Kidney capillary endothelial cell (primary cell): ENCODE measurements around the gene DSC3.
A peak's percentile ranks its signal among the peaks of the same experiment; 100 is the strongest.

ENCODE experiments used
- DNase-seq: peaks from one replicate; pipeline ENCODE4 v3.0.0-alpha.2; 2018; ENCODE audit warnings: low spot score

The DSC3 gene

GRCh38 chr18:31042406-31043181 lies at the start of gene DSC3:
TSS of gene DSC3 (minus strand) at chr18:31042742. CDS start at chr18:31042660, 82 bp downstream.
- no peak for DNase-seq

- DNase-seq, result no peak
Measured at GRCh38 chr18:31091350-31091749, 48.8 kb upstream of the DSC3 start.

DNA sequence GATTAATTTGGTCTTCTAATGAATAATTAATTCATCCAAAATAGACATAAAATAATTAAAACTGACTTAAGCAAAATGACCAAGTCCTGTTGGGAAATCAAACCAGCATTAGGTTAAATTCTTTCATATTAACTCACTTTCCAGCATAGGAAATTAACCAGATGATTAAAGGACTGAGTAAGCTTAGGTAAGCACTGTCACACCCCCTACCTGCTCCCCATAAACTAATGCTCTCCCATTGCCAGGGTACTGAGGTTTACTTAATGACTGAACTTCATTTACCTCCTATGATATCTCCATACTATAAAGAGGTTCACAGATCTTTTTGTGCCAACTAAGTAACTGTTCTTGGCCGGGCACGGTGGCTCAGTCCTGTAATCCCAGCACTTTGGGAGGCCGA lies 46.0 kb upstream of the DSC3 start:
- DNase-seq, result no peak

DNA sequence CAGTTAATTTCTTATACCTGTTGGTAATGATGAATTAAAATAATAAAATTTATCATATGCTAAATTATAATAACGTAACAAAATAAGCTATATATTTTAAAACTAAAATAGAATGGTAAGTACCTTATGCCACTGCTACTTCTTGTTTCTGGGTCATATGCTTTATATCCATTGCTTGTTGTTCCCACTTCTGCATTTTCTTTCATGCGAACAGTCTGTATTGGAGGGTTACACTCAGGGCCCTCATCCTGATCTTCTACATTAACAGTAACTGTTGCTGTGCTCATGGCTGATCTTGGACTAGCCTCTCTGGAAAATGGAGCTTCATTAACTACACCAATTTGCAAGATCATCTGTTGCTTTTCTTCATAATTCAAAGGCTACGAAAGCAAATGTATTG lies 37.4 kb upstream of the DSC3 start:
- no peak for DNase-seq

DNA sequence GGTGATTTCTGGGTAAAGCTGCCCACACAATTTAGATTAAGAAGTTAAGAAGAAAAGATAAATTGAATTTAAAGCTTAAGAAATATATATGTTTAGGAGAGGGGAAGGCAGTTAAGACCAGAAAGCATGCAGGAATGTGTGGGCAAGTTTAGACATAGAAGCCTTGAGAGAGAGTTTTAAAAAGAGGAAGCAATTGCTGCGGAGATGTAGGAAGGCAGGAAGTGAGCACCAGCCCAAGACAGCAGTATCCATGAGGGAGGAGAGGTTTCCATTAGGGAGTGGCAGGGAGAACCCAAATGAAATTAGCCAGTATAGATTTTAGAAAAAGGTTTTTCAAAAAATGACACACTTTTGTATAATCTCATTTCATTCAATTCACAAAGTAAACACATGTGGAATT lies 35.3 kb upstream of the DSC3 start:
- DNase-seq, result no peak

DNA sequence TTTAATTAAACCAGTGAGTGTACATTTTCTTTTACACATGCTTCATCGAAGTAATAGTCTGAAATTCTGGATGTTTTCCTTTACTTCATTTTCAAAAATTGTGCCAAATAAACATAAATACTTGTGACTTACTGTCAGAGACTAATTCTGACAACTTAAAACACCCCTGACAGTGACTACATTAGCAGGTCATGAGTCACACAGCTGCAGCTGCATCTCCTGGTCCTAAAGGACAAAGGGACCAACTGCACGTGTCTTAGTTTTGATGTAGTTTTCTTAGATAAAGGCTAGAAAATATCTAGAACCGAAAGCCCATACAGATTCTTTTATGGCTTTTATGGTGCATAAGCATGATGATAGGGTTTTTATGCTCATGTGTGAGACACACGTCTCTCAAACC lies 29.6 kb upstream of the DSC3 start:
- no peak for DNase-seq

- DNase-seq, result no peak
Measured at GRCh38 chr18:31070206-31070605, 27.7 kb upstream of the DSC3 start.

DNA sequence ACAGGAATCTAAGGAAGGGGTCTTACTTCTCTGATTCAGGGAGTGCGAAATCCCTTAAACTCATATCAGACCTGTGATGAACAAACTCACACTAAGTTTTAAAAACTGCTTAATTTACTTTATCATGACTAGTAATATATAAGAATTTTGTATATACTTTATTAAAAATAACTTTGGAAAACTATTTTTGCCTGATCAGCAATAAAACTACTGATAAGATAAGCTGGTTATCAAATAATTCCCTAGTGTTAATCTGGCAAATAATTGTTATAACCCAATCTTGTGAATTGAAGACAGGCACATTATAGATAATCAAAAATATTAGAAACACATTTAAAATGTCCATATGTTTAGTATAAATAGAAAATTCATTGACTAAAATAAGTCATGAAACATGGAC lies 23.7 kb upstream of the DSC3 start:
- DNase-seq, result no peak

DNA sequence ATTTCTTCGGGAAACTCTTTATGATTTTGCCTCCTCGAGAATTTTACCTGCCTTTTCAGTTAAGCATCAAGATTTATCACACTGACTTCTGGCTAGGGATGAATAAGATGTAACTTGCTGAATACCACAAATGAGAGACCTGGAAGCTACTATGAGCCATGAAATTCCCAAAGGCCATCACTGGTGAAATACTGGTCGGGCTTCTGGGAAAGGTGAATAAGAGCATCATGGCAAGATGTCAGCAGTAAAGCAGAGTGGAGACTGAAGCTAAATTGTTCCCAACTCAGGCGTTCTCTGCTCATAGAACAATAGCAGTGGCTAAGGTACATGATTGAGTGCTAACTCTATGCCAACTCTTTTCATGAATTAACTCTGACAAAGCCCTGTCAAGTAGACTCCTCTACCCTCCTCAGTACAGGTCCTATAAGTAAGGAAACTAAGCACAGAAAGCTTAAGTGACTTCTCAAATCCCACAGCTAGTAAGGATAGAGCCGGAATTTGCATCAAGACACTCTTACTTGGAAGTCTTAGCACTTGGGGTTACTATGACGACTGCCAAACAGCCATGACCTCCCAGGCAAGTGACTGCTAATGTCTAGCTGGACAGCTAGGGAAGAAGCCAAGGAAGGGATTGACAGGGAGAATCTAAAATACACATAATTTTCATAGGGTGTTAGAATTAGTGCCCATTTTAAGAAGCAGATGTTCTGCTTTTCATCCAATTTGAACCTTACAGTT lies 22.7 kb upstream of the DSC3 start:
- DNase-seq, result no peak

GRCh38 chr18:31064130-31064529 lies 21.6 kb upstream of the DSC3 start:
- DNase-seq, result no peak

DNA sequence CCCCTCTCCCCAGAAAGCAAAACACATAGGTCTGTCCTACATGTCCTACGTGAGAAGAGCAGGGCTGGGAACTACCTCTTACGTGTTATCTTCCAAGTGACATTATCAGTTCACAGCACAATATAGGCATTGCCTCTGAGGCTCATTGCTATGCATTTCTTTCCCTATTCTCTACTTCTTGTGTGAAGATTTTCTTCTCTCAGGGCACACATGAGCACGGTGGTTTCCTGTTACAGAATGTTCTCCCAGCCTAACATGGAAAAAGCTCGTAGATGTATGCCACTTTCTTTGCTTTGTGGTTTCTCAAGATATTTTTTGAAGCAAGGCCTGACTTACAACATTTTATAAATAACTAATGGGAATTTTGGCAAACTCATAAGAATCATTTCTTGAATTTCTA lies 19.4 kb upstream of the DSC3 start:
- DNase-seq, result no peak

GRCh38 chr18:31058897-31059296 lies 16.4 kb upstream of the DSC3 start:
- no peak for DNase-seq

- DNase-seq, result no peak
Measured at GRCh38 chr18:31057917-31058316, 15.4 kb upstream of the DSC3 start.

DNA sequence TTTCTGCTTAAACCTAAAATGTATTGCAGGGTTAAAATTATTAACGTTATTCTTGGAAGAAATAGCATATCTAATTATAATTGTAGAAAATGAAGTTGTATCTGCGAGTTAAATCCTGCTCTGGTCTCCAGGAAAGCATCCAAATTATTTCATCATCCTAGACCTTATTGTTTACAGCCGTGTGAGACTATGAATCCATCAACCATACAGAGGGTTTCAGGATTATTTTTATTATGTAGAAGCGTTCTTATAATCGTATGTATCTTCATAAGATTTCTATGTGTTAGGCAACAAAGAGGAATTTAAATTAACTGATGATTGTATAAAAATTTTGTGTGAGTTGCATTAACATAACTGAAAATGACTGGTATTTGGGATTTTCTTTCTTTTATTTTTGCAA lies 14.5 kb upstream of the DSC3 start:
- no peak for DNase-seq

DNA sequence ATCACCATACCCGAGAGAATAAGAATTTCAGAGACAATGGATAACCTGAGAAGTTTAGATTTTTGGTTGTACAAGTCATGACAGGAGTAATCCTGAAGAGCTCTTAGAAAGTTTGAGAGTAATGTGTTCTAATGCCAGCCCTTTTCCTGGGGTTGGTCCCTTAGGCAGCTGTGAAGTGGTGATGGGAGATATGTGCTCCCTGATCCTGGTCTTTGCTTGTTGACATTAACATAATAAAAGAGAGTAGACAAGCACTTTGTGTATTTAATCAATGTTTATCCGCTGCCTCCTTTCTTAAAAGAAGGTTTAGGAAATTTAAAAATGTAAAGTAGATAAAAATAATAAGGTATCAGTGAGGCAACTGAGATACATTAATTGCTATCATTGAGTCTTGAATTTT lies 13.8 kb upstream of the DSC3 start:
- DNase-seq, result no peak

- DNase-seq, result no peak
Measured at GRCh38 chr18:31050635-31051034, 8.1 kb upstream of the DSC3 start.

DNA sequence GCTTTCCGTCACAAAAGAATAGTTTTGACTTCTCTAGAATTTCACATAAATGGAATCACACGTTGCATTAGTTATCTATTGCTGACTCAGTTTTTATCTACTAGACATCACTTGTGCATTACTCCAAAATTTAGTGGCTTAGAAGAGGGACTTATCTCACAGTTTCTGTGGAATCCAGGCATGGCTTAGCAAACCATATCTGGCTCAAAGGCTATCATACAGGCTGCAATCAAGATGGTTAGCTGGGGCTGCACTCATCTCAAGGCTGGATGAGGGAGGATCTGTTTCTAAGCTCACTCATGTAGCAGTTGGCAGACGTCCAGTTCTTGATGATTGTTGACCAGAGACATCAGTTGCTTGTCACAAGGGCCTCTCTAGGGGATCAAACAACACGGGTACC lies 6.6 kb upstream of the DSC3 start:
- no peak for DNase-seq

GRCh38 chr18:31048216-31048615 lies 5.7 kb upstream of the DSC3 start:
- DNase-seq, result no peak

GRCh38 chr18:31046916-31047315 lies 4.4 kb upstream of the DSC3 start:
- DNase-seq, result no peak

DNA sequence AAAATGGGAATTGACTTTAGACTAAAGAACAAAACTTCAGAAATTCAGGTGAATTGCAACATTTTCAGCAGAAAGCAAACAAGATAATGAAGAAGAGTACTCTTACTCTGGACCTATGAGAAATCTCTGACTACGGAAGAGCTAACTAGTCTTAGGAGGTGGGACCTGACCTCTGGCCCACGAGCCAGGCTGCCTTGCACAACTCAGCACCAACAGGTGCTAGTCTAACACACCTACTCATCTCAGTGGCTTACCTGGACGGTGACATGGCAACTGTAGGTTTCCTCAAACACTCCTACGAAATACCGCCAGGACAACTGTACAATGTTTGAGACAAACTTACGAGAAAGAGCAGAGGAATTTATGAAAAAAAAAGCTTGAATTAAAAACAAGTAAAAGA lies 3.1 kb upstream of the DSC3 start:
- no peak for DNase-seq

- DNase-seq, result peak; percentile 39
Measured at GRCh38 chr18:31044926-31045325, 2.4 kb upstream of the DSC3 start.

- no peak for DNase-seq
Measured at GRCh38 chr18:31043709-31044108, 1.2 kb upstream of the DSC3 start.

- DNase-seq, result no peak
Measured at GRCh38 chr18:31042084-31042405, 497 bp downstream of the DSC3 start.
